Measurements from ENCODE around the gene UBLCP1.

UBLCP1 gene

DNA sequence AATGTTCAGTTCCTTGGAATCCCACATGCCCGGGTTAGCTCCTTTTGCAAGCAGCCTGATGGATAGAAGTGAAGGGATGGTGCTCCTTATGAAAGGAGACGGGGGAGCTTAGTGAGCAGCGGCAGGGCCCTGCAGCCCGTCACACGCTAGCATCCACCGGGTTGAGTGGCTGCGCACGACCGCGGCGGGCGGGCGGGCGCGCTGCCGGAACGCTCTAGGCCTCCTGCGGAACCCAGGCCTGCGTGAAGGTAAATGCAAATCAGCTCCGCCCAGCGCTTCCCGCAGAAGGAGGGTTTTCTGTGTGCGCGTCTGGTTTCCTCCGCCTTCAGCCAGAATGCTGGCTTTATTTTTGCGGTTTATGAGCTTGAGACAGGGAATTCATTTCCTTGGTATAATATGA lies 47.4 kb downstream of the UBLCP1 start:
- DNase-seq (ENCODE audit: low read depth in 1 of 2, low spot score in 1 of 2) = peak in 1 of 2 donors; percentile 18

DNA sequence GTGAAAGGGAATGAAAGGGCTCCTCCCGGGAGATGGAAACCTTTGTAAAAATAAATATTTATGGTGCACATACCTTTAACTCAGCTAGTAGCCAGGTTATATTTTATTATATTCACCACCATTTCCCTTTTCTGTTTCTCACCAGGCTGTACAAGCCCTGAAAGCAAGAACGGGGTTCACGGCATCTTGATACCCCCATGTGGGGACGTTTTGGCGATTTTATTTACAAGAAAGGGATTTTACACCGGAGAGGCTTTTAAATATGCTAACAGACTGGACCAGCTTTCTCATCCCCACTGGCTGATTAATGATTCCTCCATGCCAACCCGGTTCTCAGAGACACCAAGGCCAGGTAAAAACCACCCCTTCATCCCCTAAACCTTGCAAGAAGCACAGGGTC lies 48.0 kb downstream of the UBLCP1 start:
- no peak for DNase-seq (ENCODE audit: low read depth in 1 of 2, low spot score in 1 of 2)

DNA sequence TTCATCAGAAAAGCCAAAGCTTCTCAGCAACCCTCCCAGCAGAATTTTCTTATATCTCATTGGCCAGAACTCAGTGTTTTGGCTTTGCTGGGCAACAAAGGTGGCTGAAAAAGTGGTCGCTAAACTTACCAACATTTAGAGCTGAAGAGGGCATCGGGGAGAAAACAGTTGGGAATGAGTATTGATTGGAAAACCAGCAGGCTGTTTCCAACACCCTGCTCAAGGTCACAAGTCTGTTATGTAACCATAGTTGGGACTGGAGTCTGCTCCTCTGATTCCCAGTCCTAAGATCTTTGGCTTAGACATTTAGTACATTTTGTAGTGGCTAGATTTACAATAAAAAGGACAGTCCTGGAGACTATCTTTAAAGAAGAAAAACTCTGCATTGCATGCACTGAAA lies 50.1 kb downstream of the UBLCP1 start:
- DNase-seq (ENCODE audit: low read depth in 1 of 2, low spot score in 1 of 2) = no peak

DNA sequence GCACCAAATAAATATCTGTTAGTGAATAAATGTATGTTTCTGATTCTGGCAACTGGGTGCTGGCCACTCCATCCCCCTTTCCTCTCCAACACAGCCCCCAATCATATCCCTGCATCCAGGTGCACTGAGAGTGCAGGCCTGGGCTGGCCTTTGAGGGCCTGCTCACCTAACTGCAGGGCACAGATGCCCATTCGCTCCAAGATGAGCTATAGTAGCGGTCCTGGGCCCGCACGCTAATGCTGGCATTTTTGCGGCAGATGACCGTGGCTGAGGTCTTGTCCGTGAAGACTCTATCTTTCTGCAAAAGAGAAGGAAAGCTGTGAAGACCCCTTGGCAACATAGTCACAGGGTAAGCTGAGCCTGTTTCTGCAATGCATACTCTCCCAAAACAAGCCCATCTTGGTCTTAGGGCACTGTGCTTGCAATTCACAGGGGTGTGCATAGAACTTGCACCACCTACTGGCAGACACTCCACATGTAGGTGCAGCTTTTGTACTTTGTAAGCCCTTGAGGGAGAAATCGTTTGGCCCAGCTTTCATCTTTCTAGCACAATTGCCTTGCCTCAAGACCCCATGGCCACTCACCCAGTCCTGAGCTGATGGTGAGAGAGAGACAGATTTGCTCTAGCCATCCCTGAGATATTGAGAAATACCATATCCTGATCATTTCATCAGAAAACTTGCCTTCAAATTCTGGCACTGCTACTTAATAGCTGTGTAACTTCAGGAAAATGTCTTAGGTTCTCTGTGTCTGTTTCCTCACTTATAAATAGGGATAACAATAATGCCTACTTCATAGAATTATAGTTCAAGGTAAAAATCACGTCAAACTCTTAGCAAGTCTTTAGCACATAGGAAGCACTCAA lies 53.7 kb downstream of the UBLCP1 start:
- DNase-seq (ENCODE audit: low read depth in 1 of 2, low spot score in 1 of 2) = no peak

DNA sequence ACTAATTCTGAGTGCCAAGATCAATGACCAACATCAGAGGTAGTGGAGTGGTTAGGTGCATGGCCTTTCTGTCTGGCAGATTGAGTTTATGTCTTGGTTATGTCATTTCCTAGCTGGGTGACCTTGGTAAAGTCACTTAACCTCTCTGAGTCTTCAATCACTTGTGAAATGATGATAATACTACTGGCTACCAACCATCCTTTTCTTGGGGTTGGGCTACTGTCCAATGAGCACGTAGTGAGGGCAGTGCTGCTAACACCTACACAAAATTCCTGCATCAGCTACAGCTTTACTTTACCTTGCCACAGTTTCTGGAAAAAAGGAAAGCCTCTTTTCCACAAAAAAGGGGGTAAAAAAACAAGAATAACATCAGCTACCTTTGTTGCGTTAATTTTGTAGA lies 54.8 kb downstream of the UBLCP1 start:
- no peak for DNase-seq (ENCODE audit: low read depth in 1 of 2, low spot score in 1 of 2)

DNA sequence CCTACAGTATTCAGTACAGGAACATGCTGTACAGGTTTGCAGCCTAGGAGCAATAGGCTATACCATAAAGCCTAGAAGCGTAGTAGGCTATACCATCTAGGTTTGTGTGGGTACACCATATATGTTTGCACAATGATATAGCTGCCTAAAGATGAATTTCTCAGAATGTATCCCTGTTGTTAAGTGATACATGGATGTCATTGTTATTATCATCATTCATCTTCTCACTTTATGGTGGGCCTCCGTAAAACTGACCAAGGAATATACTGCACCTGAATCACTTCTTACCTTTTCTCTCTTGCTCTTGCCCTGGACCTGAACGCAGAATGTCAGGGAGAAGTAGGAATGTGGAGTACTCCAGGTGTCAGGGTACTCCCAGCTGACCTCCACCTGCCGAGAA lies 55.4 kb downstream of the UBLCP1 start:
- DNase-seq (ENCODE audit: low read depth in 1 of 2, low spot score in 1 of 2) = no peak

DNA sequence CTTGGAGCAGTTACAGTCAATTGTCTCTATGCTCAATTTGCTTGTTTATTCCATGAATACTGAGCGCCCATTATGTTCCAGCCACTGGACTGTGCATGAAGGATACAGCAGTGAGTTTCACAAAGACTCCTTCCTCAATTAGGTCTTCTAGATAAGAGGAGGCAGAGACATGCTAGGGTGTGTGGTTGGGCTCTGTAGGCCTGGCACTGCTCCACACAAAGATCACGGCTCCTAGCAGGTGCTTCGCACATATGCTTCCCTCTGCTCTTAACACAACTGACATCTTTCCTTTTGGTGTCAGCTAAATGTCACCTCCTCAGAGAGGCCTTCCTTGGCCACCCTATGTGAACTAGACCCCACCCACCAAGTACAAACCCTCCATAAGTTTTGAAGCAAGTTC lies 56.3 kb downstream of the UBLCP1 start:
- no peak for DNase-seq (ENCODE audit: low read depth in 1 of 2, low spot score in 1 of 2)

DNA sequence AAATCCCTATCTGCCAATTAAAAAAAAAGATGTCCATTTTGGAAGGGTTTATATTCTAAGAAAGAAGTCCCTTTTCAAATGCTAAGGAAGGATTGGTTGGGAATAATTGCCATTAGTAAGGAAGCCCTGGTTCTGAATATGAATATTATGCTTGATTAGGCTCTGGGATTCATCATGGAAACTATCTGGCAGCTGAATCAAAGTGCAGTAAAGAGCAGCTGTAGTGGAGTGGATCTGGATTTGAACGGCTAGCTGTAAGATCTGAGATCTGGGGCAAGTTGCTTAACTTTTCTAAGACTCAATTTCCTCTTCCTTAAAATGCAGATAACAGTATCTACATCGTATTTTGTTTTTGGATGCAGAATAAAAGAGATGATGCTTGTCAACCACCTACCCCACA lies 56.7 kb downstream of the UBLCP1 start:
- no peak for DNase-seq (ENCODE audit: low read depth in 1 of 2, low spot score in 1 of 2)

DNA sequence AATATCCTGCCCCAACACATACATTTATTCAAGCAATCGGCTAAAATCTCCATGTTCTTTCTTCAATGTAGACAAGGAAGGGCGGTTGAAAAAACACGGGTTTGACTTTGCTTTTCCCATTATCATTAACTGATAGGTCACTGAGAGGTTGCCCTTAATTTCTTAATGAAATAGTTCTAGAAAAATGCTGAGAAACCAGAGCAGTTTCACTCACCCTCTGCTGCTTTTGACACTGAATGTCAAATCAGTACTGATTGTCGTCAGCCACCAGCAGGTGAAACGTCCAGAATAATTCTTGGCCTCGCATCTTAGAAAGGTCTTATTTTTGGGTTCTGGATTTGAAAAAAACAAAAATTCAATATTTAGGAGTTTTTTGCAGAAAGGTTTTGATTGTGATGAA lies 59.1 kb downstream of the UBLCP1 start:
- no peak for DNase-seq (ENCODE audit: low read depth in 1 of 2, low spot score in 1 of 2)

DNA sequence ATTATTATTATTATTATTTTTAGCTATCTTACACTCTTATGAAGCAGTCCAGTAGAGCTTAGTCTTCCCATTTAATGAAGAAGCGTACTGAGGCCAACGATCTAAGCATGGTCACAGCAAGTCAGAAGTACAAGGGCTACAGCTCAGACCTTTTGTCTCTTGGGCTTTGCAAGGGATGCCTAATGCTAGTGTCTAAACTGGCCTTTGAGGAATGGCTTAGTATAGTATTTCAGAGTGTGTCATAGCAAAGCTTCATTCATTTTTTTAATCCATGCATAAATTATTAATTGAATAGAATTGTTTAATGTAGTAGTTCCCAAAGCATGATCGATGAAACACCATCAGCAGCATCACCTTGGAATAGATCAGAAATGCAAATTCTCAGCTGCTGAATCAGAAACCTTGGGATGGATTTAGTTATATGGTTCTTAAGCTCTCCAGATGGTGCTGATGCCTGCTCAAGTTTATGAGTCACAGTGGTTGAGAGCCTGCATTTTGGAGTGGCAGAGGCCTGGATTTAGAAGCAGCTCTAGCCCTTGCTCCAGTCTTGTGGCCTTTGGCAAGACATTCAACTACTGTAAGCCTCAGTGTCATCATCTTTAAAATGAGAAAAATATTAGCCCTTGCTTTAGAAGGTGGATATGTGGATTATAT lies 61.1 kb downstream of the UBLCP1 start:
- no peak for DNase-seq (ENCODE audit: low read depth in 1 of 2, low spot score in 1 of 2)

DNA sequence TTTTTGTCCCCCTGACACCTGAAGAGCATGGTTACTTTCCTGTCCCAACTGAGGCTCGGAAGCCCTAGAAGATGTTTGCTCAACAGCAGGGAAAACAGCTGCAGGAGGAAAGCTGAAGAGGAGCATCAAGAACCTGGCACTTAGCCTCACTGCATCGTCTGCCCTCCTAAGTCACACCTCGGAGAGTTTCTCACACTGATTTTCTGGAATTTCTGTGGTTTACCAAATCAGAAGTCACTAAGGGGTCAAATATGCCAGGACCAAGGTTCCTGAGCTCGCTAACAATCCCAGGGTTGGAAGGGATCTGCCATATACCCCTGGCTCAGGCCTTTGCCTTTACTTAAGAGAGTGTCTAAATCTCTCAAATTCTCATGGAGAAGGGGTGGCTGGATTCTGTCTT lies 61.9 kb downstream of the UBLCP1 start:
- DNase-seq (ENCODE audit: low read depth in 1 of 2, low spot score in 1 of 2) = no peak

DNA sequence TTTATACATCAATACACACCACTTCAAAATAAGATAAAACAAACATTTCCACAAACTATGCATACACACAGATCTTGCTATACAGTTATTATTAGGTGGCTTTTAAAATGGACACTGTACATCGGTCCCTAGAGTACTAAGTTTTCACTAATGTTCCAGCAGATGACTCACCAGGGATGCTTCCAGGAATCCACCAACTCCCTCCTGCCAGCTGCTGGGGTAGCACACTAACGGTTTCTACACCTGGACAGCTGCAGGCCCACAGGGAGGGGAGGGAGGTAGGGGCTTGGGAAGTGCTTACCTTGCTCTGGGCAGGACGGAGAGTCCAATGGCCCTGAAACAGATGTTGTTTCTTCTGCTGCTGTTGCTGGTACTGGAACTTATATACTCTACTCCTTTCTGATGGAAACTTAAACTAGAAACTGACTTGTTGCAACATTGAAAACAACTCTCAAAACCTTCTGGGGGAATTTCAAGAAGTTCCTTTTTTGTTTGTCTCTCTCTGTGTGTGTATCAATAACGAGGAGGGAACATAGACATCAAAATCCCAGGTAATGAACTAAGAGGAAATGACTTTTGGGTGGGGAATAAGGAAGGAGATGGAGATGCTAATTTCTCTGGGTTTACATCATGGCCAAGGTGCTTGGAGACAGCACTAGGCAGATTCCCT lies 67.2 kb downstream of the UBLCP1 start, which contains the start of gene IL12B:
Gene IL12B, minus strand, starts transcription at position 357 of the 670 bp plus-strand sequence. CDS start 3,705 bp downstream, outside the sequence.
- no peak for DNase-seq (ENCODE audit: low read depth in 1 of 2, low spot score in 1 of 2)

DNA sequence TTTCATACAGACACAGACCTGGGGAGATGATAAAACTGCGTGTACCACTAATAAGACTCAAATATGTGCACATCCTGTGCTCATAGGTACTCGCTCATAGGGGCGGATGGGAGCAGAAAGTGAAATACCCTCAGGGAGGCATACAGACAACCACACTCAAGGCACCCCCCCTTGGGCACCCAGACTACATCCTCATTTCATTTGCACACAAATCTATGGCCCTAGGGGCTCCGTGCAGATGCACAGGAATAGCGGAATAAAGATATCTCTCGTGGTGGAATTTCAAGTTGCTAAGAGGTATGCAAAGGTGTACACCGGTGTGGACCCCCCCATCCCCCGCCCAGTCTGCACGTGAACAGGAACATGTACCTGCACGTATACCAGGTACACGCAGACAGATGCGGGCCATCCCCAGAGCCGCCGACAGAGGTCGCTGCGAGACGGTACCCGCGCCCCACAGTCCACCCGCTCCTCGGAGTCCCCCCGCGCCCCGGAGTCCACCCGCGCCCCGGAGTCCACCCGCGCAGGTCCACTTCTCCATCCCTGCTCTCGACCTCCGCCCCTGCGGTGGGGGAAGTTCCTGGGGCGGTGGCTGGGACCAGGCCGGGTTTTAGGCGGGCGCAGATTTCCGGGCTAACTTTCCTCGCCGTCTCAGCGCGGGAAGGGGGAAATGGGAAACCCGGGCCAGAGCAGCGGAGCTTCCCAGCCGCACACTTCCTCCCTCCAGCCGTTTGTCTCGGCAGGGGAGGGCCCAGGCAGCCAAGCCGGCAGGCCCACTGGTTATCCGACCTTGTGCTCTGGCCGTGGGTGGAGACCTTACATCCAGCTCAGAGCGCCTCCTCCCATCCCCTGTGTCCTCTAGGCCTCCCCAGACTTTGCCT lies 68.2 kb downstream of the UBLCP1 start:
- DNase-seq (ENCODE audit: low read depth in 1 of 2, low spot score in 1 of 2) = peak; percentile 56 to 70

DNA sequence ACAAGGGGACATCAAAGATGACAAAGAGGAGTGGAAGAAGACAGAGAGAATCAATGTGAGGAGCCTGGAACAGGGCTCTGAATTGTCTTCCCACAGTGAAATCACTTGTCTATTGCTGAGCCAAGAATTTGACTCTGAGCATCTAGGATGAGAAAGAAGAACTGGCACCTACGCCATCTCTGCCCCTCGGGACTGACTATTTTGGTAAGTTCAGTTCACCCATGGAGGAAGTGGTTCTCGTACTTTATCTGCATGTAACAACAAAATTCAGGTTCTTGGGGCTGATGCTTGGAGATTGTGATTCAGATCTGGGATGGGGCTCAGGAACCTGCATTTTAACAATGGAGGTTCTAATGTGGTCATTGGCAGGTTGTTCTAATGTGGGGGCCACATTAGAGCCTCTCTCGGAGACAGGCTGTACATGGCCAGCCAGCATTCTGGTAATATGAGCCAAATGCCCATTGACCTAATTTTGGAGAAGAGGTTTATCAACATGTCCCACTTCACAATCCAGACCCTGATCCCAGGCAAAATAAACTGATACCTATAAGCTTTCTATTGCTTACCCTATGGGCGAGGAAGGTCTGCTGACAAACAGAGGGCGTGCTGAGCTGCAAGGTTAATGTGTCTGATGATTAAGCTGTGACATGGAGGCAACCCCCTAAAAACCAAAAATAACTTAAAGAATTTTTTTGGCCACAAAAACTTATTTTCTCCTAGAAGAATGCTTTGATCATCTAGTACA lies 69.9 kb downstream of the UBLCP1 start:
- no peak for DNase-seq (ENCODE audit: low read depth in 1 of 2, low spot score in 1 of 2)

DNA sequence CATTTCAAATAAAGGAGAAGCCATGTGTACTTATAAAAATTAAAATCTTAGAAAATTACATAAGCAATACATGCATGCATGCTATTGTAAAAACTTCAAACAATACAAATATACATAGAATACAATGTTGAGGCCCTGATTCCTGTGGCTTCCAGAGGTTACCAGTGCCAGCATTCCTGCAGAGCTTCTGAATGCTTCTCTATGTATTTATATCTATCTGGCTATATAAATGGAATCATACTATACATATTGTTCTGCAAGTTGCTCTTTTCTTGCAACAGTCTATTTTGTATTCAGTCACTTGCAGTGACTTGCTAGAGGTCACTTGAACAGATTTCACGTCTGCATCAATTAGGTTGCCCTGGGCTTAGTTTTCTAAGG lies 70.4 kb downstream of the UBLCP1 start:
- DNase-seq (ENCODE audit: low read depth in 1 of 2, low spot score in 1 of 2) = no peak
